ENCODE results near the gene AIG1.

AIG1 gene

DNA sequence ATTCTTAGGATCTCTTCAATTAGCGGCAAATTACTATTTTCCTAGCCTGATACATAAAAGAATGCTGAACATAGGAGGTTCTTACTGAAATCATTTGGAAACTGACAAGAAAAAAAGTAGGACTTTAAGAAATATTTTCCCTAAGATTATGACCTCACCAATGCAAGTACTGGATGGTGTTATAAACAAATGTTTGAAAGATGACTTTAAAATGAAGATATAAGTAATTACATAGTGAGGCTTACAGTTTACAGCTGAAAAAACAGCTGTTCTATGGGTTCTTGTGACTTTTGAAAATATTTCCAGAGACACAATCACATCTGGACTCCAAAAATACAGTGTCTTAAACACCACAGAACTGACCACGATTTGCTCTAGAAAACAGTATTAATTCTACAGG lies 324.9 kb downstream of the AIG1 start:
- DNase-seq: no peak

DNA sequence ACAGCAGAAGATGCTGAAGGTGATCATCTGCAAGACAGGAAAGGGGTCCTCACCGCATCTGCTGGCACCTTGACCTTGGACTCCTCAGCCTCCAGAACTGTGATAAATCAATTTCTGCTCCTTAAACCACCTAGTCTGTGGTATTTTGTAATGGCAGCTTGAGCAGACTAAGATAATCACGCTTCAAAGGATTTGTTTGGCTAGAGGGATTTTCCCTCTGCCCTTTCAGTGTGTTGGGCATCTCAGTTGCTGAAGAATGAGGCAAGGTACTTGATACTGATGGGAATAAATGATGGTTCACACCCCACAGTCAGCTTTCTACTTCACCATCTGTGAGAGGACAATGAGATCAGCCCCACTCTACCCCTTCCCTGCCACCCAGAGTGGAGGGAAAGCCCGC lies 329.6 kb downstream of the AIG1 start:
- no peak for DNase-seq

All from activated CD4-positive, alpha-beta T cell treated with anti-CD3 and anti-CD28 coated beads for 4 hours (primary cell).